ENCODE results near the gene PSRC1. TPM values are rescaled to one million over a fixed set of nuclear protein-coding genes. Genes with fewer than 3 reads are reported as not detected.
A peak's percentile ranks its signal among the peaks of the same experiment; 100 is the strongest.

Gene PSRC1
- total RNA-seq, 4 donors from 2014 or later: 2.3 to 13.1 (median 8.7) TPM

- intact Hi-C loops (cut with DNase I): loop anchor here (5.0 kb wide), 1 partner anchor 127 kb away; no protein-coding TSS in a partner anchor
These were observed 8.1 kb downstream of the PSRC1 start for GRCh38 chr1:109274533-109275476.

GRCh38 chr1:109273570-109274288 is 9.2 kb downstream of the PSRC1 start:
- DNase-seq: no peak
- H3K9me3 ChIP-seq: no peaks in the 10 kb centered on the region
- H3K27ac ChIP-seq: peak overlapping the region; percentile 85 to 93 (median 88)
- peak overlapping the region in 2 of 4 donors; percentile 26 to 43 for H3K4me3 ChIP-seq
- no peak for TF ChIP-seq POLR2A (IDR thresholded peaks at IDR 0.05)
- no peak for TF ChIP-seq CTCF (IDR thresholded peaks at IDR 0.05)
- intact Hi-C loops (cut with DNase I): no loop called here
- no peaks in the 10 kb centered on the region for H3K27me3 ChIP-seq
- H3K36me3 ChIP-seq: peaks cover 0 to 55% (median 1%) of the 10 kb centered on the region in 3 donors
- H3K4me1 ChIP-seq: peaks cover 23 to 61% (median 44%) of the 10 kb centered on the region in 3 donors
- 43 to 49% methylated on average over 10 to 17 of the region's 30 CpGs for WGBS, 2 donors

More at GRCh38 chr1:109274533-109275476, 8.1 kb downstream of the PSRC1 start:
- 29 to 36% methylated on average over 13 of the region's 24 CpGs for WGBS, 2 donors
- TF ChIP-seq CTCF (IDR thresholded peaks at IDR 0.05): no peak
- Histone ChIP-seq H3K9me3 (no peaks in the 10 kb centered on the region), H3K4me1 (peaks cover 23 to 61% (median 44%) of the 10 kb centered on the region in 3 donors), H3K27me3 (no peaks in the 10 kb centered on the region), H3K36me3 (peaks cover 0 to 53% (median 0%) of the 10 kb centered on the region in 3 donors), H3K4me3 (peak overlapping the region in 2 of 4 donors; percentile 26 to 51), H3K27ac (peak overlapping the region; percentile 85 to 93 (median 88))
- no peak for DNase-seq

- Histone ChIP-seq H3K4me1 (peaks cover 23 to 62% (median 44%) of the 10 kb centered on the region in 3 donors), H3K4me3 (peak overlapping the region in 2 of 4 donors; percentile 26 to 43), H3K27ac (peak overlapping the region; percentile 85 to 93 (median 88)), H3K27me3 (no peaks in the 10 kb centered on the region), H3K36me3 (peaks cover 0 to 57% (median 8%) of the 10 kb centered on the region in 3 donors), H3K9me3 (no peaks in the 10 kb centered on the region)
- TF ChIP-seq CTCF (IDR thresholded peaks at IDR 0.05) (no peak), POLR2A (IDR thresholded peaks at IDR 0.05) (no peak)
- intact Hi-C loops (cut with DNase I): no loop called here
- DNase-seq: no peak
- 20% methylated on average over 1 of the region's 16 CpGs; no CpG with 5 or more reads in 1 of the 2 donors for WGBS, 2 donors
These were observed 10.0 kb downstream of the PSRC1 start for GRCh38 chr1:109272831-109273547.

- Histone ChIP-seq H3K27me3 (no peaks in the 10 kb centered on the region), H3K36me3 (peaks cover 0 to 64% (median 11%) of the 10 kb centered on the region in 3 donors), H3K4me1 (peaks cover 25 to 62% (median 37%) of the 10 kb centered on the region in 3 donors), H3K4me3 (no peak overlapping the region), H3K9me3 (no peaks in the 10 kb centered on the region), H3K27ac (peak overlapping the region in 2 of 4 donors; percentile 89 to 93)
- WGBS, 2 donors: 79 to 93% methylated on average over 2 to 7 of the region's 13 CpGs
- DNase-seq: no peak
- TF ChIP-seq POLR2A (IDR thresholded peaks at IDR 0.05) (no peak), CTCF (IDR thresholded peaks at IDR 0.05) (no peak)
- intact Hi-C loops (cut with DNase I): no loop called here
These were observed 10.7 kb downstream of the PSRC1 start for GRCh38 chr1:109272021-109272799.
